A204.1 (cell line): ENCODE data around the gene ZNF160.
"Not testable (repeated sequence)": the region's sequence is repeated elsewhere in the genome, so short reads cannot be mapped to it uniquely, and the experiment has no call there.

Experiments used
- FAIRE-seq: peaks from 2 replicates; lab custom pipeline; 2012; peaks lifted over from hg19 to GRCh38; lab: Jason Lieb, UNC

Gene ZNF160

DNA sequence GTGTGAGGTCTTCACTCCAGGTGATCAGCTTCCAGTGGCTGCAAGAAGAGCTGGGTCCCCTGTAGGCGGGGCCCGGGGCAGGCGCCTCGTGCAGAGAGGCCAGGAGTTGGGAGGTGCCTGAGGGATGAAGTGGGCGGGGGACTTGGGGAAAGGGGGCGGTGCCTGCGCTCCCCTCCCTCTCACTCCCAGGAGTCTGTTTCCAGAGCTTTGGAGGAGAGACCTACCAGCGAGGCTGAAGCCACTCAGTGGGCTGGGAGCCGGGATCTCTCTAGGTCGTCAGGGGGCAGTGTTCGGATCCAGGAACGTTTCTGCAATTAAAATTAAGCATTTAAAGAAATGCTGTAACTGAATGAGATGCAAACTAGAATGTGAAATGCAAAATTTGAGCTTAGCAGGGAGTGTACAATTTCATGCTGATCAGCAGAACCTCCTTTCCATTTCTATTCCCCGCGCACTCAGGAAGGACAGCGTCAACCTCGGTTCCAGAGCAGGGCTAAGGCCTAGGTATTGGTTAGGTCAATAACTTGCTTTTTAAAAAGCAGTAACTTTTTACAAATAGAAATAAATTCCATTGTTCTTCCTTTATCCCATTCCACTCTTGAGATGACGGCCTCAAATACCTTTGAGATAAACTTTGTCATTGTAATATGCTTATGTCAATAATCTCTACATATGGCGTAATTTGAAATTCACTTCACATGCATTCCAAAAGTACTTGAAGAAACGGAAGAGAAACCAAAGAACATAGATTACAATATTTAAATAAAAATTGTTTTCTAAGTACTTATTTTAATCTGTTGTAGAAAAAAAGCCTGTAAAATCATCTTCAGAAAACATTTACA is 11.6 kb downstream of the ZNF160 start:
- no peak for FAIRE-seq

DNA sequence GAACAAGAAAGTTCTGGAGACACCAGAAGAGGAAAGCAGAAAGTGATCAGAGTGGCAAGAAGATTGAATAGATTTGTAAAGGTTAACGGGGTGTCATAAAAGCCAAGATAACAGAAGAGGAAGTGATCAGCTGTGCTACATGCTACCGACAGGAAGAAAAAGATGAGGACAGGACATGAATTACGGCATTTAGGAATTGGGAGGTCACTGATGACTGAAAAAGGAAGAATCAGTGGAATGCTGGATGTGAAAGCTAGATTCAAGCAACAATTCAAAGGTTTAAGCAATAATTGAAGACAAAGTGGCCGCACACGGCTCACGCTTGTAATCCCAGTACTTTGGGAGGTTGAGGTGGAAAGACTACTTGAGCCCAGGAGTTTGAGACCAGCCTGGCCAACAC is 15.1 kb downstream of the ZNF160 start:
- FAIRE-seq, result no peak

DNA sequence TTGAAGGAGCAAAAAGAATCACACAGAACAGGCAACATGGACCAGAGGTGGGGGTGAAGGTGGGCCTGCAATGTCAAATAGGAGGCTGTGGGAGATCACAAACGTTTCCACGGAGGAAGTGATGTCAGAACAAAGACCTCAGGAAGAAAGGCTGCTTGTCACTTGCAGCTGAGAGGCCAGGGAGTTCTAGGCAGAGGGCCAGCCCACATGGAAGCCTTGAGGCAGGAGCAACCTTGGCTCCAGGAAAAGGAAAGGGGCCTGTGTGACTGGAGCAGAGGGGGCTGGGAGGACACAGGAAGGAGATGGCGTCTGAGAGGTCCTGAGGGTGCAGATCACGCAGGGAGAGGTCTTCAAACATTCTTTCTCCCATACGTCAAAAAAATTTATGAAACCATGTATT is 16.3 kb downstream of the ZNF160 start:
- FAIRE-seq, result no peak

GRCh38 chr19:53085496-53085895 is 17.7 kb downstream of the ZNF160 start:
- no peak for FAIRE-seq

GRCh38 chr19:53082929-53083328 is 20.3 kb downstream of the ZNF160 start:
- FAIRE-seq, result no peak

- FAIRE-seq, result no peak
These were observed 23.8 kb downstream of the ZNF160 start for GRCh38 chr19:53079313-53079924.

DNA sequence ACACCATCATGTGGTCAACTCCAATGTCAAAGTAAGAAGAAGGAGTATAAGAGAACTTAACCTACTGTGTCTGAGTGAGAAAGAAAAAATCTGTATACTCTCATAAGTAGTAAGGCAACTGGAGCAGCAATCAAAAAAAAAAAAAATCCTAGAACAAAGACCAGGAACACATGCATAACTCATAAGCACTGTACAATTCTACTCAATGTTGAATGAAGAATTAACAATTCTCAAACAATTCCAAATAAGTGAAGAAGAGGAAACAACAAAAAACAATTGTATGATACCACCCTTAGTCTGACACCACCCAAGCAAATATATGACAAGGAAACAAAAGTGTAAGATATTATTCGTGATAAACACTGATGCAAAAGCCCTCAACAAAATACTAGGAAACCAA is 24.6 kb downstream of the ZNF160 start:
- no peak for FAIRE-seq

DNA sequence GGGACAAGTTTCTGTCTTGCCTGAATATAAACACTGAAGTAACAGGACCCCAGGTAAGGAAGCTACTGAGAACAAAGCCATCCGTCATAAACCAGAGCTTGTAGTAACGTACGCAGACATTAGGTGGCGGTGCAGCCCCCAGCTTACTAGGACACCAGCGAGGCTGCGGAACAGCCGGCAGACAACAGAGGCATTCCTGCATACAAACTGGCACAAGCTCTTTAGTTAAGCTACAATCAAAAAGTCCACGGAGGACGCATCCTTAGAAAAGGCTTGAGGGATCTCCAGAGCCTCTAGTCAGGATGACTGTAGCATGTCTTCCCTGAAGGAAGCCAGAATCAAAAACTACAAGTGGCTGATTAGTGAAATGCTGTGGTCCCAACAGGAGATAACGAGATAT is 26.2 kb downstream of the ZNF160 start:
- FAIRE-seq, result no peak

DNA sequence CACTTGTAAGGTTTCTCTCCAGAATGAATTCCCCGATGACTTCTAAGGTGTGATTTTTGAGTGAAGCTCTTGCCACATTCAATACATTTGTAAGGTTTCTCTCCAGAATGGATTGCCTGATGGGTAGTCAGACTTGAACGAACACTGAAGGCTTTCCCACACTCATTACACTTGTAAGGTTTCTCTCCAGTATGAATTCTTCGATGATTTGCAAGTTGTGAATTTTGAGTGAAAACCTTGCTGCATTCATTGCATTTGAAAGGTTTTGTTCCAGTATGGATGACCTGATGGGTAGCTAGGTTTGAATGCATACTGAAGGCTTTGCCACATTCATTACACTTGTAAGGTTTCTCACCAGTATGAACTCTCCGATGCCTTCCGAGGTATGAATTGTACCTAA is 34.4 kb downstream of the ZNF160 start:
- FAIRE-seq, result no peak

DNA sequence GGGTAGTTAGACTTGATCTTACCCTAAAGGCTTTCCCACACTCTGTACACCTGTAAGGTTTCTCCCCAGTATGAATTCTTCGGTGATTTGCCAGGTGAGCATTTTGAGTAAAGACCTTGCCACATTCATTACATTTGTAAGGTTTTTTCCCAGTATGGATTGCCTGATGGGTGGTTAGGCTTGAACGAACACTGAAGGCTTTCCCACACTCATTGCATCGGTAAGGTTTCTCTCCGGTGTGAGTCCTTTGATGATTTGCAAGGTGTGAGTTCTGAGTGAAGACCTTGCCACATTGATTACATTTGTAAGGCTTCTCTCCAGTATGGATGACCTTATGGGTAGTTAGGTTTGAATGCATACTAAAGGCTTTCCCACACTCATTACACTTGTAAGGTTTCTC is 35.0 kb downstream of the ZNF160 start:
- FAIRE-seq, result no peak

DNA sequence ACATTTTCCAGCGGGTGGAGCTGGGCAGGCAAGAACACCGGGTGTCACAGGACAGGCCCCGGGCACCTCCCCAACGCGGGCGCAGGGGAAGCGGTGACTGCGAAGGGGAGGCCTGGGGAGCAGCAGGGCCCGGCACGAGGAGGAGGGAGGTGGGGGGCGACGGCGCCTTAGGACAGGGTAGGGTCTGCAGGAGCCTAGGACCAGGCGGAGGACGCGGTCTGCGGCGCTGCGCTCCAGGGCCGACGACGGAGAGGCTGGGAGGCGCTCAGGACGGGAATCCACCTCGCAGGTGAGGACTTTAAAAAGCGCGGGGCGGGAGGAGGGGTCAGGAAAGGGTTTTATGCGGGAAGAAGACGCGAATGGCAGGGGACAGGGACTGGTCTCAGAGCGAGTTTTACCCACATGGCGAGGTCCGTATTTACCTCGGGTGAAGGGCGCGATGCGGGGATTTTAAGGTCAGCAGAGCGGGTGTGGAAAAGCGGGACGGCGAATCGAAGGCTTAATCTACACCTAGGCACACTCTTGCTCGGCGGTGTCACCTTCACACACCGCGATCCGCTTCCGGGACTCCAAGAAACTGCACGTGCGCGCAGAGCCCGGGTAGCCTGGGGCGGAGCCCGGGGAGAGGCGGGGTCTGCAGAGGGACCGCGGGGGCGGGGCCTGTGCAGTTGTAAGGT is 45.2 kb downstream of the ZNF160 start:
- FAIRE-seq, result no peak

DNA sequence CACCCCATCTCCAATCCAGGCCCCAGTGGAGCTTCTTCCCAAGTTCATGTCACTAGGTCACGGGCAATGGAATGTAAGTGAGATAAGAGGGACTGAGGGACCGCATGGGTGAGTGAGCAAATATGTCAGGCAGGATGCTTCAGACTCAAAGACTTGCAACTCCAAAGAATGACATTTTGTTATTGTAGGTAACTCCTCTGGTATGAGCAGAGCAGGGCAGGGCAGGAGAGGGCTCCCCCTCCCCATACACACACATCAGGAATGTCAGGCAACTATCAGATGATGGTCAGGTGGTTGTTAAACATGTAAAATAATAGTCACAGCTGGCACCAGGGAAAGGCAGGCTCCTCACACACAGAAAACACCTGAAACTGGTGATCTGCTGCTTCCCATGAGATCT is 48.1 kb downstream of the ZNF160 start:
- FAIRE-seq, result no peak

- FAIRE-seq, result no peak
These were observed 55.8 kb downstream of the ZNF160 start for GRCh38 chr19:53047379-53047778.

- FAIRE-seq, result no peak
These were observed 57.7 kb downstream of the ZNF160 start for GRCh38 chr19:53045536-53045935.

DNA sequence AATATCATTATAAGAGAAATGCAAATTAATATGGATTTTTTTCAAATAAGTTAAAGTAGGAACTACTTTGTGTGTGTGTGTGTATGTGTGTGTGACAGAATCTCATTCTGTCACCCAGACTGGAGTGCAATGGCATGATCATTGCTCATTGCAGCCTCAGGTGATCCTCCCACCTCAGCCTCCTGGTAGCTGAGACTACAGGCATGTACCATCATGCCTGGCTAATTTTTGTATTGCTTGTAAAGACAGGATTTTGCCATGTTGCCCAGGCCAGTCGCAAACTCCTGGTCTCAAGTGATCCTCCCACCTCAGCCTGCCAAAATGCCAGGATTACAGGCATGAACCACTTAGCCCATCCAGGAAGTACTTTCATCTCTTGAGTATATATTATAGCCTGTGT is 61.9 kb downstream of the ZNF160 start:
- no peak for FAIRE-seq

DNA sequence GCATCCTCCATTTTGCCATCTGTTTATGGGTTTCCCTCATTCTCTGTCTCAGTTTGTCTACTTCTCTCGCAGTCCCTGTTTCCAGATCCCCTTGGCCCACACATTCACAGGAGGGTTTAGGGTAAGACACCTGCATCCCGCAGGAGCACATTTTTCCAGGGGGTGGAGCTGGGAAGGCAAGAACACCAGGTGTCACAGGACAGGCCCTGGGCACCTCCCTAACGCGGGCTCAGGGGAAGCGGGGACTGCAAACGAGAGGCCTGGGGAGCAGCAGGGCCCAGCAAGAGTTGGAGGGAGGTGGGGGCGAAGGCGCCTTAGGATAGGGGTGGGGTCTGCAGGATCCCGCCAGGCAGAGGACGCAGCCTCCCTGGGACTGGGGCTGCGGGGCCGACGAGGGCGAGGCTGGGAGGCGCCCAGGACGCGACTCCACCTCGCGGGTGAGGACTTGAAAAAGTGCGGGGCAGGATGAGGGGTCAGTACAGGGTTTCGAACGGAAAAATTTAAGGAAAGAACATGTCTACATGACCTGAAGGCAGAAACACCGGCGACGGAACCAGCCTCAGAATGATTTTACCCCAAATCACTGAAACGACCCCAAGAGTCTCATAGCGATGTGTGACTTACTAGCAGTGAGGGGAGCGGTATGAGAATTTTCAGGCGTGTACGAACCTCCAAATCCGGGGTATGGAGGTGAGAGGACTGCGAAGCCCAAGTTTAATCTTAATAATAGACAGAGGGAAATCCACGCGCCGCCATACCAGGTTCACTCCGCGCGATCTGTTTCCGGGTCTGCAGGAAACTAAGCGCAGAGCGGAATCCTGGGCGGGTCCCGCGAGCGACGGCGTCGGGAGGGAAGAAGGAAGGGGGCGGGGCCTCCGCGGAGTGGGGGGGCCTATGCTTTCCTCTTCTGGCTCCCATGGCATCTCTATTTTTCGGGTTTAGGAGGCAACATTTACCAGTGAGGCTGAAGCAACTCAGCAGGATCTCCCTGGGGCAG is 65.8 kb downstream of the ZNF160 start:
- no peak for FAIRE-seq

GRCh38 chr19:53034948-53035675 is 68.1 kb downstream of the ZNF160 start:
- FAIRE-seq, result no peak

- no peak for FAIRE-seq
These were observed 69.2 kb downstream of the ZNF160 start for GRCh38 chr19:53034054-53034453.

DNA sequence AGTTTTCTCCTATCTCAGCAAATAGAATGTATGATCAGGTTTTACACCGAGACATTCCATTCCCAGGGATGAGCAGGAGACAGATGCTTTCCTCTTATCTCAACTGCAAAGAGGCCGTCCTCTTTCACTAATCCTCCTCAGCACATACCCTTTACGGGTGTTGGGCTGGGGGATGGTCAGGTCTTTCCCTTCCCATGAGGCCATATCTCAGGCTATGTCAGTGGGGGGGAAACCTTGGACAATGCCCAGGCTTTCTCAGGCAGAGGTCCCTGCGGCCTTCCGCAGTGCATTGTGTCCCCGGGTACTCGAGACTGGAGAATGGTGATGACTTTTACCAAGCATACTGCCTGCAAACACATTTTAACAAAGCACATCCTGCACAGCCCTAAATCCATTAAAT is 74.9 kb downstream of the ZNF160 start:
- not testable (repeated sequence) for FAIRE-seq

- no peak for FAIRE-seq
These were observed 83.5 kb downstream of the ZNF160 start for GRCh38 chr19:53019684-53020083.
